C4-2B (cell line): ENCODE results near the gene CKB.

Experiments used
- H3K27ac ChIP-seq: fragments of 450-650 bp; 2 replicates; pipeline ENCODE4 v1.5.1; 2017
- ZFX ChIP-seq: fragments of 450-650 bp; IDR thresholded peaks from 2 replicates; pipeline ENCODE4 v1.6.1; 2017
- TF ChIP-seq, protein P1 (sequence below): fragments of 450-650 bp; conservative IDR thresholded peaks from 2 replicates; pipeline ENCODE4 v1.5.1; 2017; ENCODE audit warnings: mild to moderate bottlenecking

CKB gene

DNA sequence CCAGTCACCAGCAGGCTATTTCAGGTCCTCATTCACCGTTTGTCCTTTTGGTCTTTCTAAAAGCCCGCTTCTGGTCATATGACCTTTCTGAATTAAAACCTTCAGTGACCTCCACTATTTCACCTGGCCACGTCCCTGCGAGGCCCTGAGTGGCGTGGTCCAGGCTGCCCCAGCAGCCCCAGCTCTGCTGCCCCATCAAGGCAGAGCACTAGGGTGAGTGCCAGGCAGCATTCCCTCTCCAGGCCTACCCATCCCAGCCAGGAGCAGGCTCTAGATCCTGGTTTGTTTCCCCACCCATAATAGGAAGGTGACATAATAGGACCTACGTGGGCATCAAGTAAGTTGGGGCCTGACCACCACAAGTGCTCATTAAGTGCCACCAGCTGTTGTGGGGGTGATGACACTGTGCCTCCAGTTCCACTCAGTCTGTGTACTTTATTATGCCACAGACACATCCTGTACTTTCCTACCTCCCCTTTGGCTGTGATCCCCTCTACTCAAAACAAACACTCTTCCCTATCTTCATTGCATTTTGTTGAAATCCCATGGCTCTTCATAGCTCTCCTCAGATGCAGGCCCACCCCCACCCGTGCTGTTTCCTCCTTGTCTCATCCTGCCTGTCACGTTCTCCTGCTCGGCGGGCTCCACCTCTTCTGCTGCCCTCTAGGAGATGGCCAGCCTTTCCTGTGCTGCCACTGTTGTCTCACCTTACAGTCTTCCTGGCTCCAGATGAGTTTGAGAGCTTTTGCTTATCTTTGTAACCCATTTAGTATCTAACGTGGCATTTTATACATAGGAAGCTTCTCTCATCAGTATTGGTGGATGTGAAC lies 21.4 kb downstream of the CKB start:
- TF ChIP-seq, protein P1, sequence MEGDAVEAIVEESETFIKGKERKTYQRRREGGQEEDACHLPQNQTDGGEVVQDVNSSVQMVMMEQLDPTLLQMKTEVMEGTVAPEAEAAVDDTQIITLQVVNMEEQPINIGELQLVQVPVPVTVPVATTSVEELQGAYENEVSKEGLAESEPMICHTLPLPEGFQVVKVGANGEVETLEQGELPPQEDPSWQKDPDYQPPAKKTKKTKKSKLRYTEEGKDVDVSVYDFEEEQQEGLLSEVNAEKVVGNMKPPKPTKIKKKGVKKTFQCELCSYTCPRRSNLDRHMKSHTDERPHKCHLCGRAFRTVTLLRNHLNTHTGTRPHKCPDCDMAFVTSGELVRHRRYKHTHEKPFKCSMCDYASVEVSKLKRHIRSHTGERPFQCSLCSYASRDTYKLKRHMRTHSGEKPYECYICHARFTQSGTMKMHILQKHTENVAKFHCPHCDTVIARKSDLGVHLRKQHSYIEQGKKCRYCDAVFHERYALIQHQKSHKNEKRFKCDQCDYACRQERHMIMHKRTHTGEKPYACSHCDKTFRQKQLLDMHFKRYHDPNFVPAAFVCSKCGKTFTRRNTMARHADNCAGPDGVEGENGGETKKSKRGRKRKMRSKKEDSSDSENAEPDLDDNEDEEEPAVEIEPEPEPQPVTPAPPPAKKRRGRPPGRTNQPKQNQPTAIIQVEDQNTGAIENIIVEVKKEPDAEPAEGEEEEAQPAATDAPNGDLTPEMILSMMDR: no peak
- TF ChIP-seq ZFX: no peak
- no peak overlapping the region for H3K27ac ChIP-seq

DNA sequence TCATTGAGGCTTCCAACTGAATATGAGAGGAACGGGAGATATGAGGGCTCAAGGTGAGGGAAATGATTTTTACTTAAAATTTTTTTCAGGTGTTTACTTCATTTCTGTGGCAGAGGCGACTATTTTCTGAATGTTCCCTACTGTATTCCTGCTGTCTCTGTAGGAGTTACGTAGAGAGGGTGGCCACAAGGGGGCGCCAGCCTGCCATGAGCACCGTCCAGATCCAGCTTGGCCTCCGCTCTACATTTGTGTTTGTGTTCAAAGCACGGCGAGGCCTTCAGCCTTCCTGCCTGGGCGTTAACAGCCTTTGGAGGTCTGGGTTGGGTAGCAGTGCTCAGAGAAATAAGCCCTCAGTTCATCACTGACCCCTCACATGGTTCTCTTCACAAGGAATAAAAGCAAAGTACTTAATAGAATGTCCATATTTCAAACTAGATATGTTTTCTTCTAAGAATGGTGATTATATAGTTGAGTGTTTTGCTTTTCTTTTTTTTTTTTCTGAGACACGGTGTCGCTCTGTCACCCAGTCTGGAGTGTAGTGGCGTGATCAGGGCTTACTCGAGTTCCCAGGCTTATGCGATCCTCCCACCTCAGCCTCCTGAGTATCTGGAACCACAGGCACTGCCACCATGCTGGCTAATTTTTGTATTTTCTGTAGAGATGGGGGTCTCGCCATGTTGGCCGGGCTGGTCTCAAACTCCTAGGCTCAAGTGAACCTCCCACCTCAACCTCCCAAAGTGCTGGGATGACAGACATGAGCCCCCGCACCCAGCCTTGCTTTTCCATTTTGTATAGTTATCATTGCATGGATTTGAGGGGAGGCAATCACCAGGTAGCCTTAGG lies 22.3 kb downstream of the CKB start:
- H3K27ac ChIP-seq: no peak overlapping the region
- no peak for TF ChIP-seq ZFX
- TF ChIP-seq, protein P1: peak; percentile 99

- TF ChIP-seq ZFX: no peak
- TF ChIP-seq, protein P1: no peak
- H3K27ac ChIP-seq: no peak overlapping the region
Measured at GRCh38 chr14:103499709-103500108, 22.9 kb downstream of the CKB start.

DNA sequence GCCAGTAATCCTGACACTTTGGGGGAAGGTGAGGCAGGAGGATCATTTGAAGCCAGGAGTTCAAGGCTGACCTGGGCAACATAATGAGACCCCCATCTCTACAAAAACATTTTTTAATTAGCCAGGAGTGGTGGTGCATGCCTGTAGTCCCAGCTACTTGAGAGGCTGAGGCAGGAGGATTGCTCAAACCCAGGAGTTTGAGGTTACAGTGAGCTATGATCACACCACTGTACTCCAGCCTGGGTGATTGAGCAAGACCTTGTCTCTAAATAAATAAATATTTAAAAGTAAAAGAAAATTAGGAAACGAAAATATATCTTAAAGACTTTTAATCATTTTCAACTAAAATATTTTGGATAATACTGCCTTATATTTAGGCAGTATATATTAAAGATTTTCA lies 25.9 kb downstream of the CKB start:
- H3K27ac ChIP-seq: no peak overlapping the region
- TF ChIP-seq, protein P1: no peak
- no peak for TF ChIP-seq ZFX

DNA sequence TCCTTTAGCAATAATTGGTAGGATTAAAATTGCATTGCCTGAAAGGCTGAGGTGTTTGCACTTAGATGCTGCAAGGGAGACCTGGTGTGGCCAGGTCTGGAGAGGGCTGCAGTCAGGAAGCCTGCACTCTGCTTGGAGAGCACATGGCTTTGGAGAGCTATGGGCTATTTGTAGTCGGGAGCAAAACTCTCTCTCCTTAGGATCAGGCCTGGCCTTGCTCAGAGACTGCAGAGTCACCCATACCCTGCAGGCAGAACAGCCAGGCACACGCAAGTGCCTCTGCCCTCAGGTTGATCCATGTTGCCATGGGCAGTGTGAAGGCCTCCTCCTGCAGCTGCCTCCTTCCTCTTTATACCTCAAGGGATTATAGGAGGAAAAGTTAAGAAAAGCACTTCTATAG lies 26.8 kb downstream of the CKB start:
- H3K27ac ChIP-seq: no peak overlapping the region
- TF ChIP-seq ZFX: no peak
- TF ChIP-seq, protein P1: no peak

DNA sequence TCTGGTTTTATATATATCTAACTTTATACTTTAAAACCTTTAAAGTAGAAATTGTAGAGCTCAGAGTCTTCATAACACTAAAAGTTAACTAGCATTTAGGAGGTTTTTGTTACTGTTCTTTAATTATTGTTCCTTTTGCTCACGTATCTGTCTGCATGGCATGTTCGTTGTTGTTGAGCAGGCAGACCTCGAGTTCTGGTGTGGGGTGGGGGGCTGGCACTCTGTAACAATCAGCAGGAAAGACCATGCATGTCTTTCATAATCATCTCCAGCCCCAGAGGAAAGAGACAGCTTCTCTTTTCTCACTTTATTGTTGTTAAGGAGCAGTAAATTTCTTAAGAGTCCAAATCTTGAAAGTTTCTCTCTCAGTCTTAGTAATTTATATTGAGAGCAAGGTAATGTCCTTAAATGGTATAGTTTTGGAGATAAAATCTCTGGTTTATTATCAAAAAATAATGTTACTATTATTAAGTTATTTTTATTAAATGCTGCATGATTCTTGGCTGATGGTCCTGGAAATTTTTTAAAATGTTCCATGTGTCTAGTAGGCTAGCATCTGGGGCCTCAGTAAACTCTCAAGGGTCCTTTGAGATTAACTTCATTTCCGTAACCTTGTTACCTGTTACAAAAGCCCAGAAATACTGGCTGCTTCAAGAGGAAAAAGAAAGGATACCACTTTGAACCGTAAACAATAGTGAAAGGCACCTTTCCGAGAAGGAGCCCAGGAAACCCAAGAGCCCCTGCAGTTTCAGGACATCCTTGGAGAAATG lies 30.3 kb downstream of the CKB start:
- TF ChIP-seq, protein P1: no peak
- TF ChIP-seq ZFX: no peak
- H3K27ac ChIP-seq: no peak overlapping the region
